HepG2 (cell line): Measurements from ENCODE around the gene KLRD1. TPM values are rescaled to one million over a fixed set of nuclear protein-coding genes. Genes with fewer than 3 reads are reported as not detected.
A peak's percentile ranks its signal among the peaks of the same experiment; 100 is the strongest.
"Not testable (repeated sequence)": the region's sequence is repeated elsewhere in the genome, so short reads cannot be mapped to it uniquely, and the experiment has no call there.

ENCODE experiments used
- ATAC-seq: fragments of 200-7000 bp; cut with Tn5 transposase; 3 replicates; pipeline ENCODE4 v1.9.1; 2020; ENCODE audit warnings: mild to moderate bottlenecking, moderate library complexity
- BruUV-seq: library from RNA; stranded (reverse); fragments of 400-500 nt; replicated peaks from 2 replicates; lab custom pipeline; 2021; lab: Mats Ljungman, UMichigan
- CTCF ChIA-PET: fragments of 300-600 bp; formaldehyde crosslinking; extraction: SDS; loops from one replicate; lab custom pipeline; 2021; ENCODE audit warnings: low total read pairs, inconsistent platforms, low intra/inter-chr PET ratio; lab: Yijun Ruan, JAX
- POLR2A ChIA-PET: fragments of 350-600 bp; sonication (Branson Sonifier 250); formaldehyde crosslinking; loops from one replicate; lab custom pipeline; 2020; ENCODE audit warnings: antibody characterized with exemption, inconsistent platforms; lab: Yijun Ruan, JAX
- DNase-seq: peaks from one replicate; pipeline ENCODE4 v3.0.0-alpha.2; 2015; ENCODE audit warnings: low spot score
- FAIRE-seq: peaks from 3 replicates; lab custom pipeline; 2011; peaks lifted over from hg19 to GRCh38; lab: Jason Lieb, UNC
- H2AFZ ChIP-seq: one replicate; pipeline ENCODE4 v1.6.1; 2011; ENCODE audit warnings: low read length, inconsistent platforms
- H3K27ac ChIP-seq: fragments of 300-600 bp; 3 replicates; pipeline ENCODE4 v1.8.0; 2011; ENCODE audit warnings: mixed run types, mild to moderate bottlenecking, mixed read lengths, low read length, inconsistent platforms; ENCODE audit not compliant: insufficient read depth; ENCODE audit errors: extremely low read length
- H3K27me3 ChIP-seq, 2 experiments: fragments of 200-600 bp in 1 of 2; 2 replicates in 1 of 2; 3 replicates in 1 of 2; pipeline versions ENCODE4 v1.6.0 to v1.8.0; 2011; ENCODE audit warnings: low read length in 2 of 2, mild to moderate bottlenecking in 2 of 2, moderate library complexity in 2 of 2, inconsistent platforms in 1 of 2; ENCODE audit not compliant: insufficient read depth in 2 of 2, control insufficient read depth in 1 of 2
- H3K36me3 ChIP-seq, 2 experiments: fragments of 200-600 bp in 1 of 2; replicated peaks in 1 of 2; 2 replicates in 1 of 2; 3 replicates in 1 of 2; pipeline versions ENCODE4 v1.5.1 to v1.8.0; 2011; ENCODE audit warnings: low read length in 2 of 2, inconsistent platforms in 1 of 2; ENCODE audit not compliant: insufficient read depth in 2 of 2, control insufficient read depth in 1 of 2
- H3K4me1 ChIP-seq: 2 replicates; pipeline ENCODE4 v1.5.1; 2012; ENCODE audit warnings: low read length, inconsistent platforms; ENCODE audit not compliant: insufficient read depth
- H3K4me2 ChIP-seq: 2 replicates; pipeline ENCODE4 v1.6.0; 2011; ENCODE audit warnings: low read depth, low read length, inconsistent platforms
- H3K4me3 ChIP-seq, 3 experiments: fragments of 200-600 bp in 1 of 3; sonication (generic), shearing (Covaris generic) in 1 of 3; replicated peaks in 1 of 3; 2 replicates each; pipeline ENCODE4 v1.5.1; 2011 to 2016; ENCODE audit warnings: low read length in 3 of 3, inconsistent platforms in 2 of 3, low read depth in 2 of 3, mild to moderate bottlenecking in 2 of 3, control low read depth in 1 of 3, mixed read lengths in 1 of 3; ENCODE audit not compliant: insufficient read depth in 1 of 3
- H3K79me2 ChIP-seq: one replicate; pipeline ENCODE4 v1.6.1; 2011; ENCODE audit warnings: low read length, inconsistent platforms; ENCODE audit not compliant: insufficient read depth
- H3K9ac ChIP-seq: 2 replicates; pipeline ENCODE4 v1.6.0; 2011; ENCODE audit warnings: mild to moderate bottlenecking, low read depth, low read length, inconsistent platforms; ENCODE audit not compliant: insufficient read depth
- H3K9me3 ChIP-seq: 2 replicates; pipeline ENCODE4 v1.5.1; 2012; ENCODE audit warnings: mild to moderate bottlenecking, low read length
- H4K20me1 ChIP-seq: 2 replicates; pipeline ENCODE4 v1.6.0; 2011; ENCODE audit warnings: inconsistent platforms, mild to moderate bottlenecking, low read length, moderate library complexity; ENCODE audit not compliant: insufficient read depth
- TAF1 ChIP-seq: sonication (generic); formaldehyde crosslinking; IDR thresholded peaks from 2 replicates; pipeline ENCODE4 v1.4.0; 2020; ENCODE audit warnings: missing genetic modification reagents
- ZNF7 ChIP-seq: IDR thresholded peaks from 2 replicates; pipeline ENCODE4 v1.6.1; 2016; ENCODE audit warnings: missing biosample characterization, missing genetic modification reagents
- WGBS: methylation state at CpG from one replicate; pipeline ENCODE4 v1.1.6; 2017; ENCODE audit warnings: low lambda C conversion rate; 5-methylcytosine and 5-hydroxymethylcytosine counted together
- in situ Hi-C: cut with HindIII; loops from 2 replicates; pipeline ENCODE4 v1.10.0; 2017; ENCODE audit warnings: low pct_unique_long_range_greater_than_20kb; ENCODE audit not compliant: extremely low pct_ligation_motif_present
- intact Hi-C: fragments of 100-400 bp; cut with micrococcal nuclease; formaldehyde crosslinking; loops from one replicate; pipeline ENCODE4 v1.10.0; 2022; ENCODE audit not compliant: unreplicated experiment
- polyA plus RNA-seq, 8 experiments: library from polyadenylated mRNA; depleted of rRNA in 3 of 8; stranded (reverse) in 7 of 8; unstranded in 1 of 8; fragments of >200 nt; fragmentation: Illumina TruSeq in 4 of 8; extraction: Trizol in 4 of 8; gene quantifications; 2 replicates each; pipeline versions ENCODE4 v1.2.1 to v1.2.3, GENCODE V29; 2011 to 2016; ENCODE audit warnings: low read depth in 4 of 8, missing spikeins in 1 of 8, mixed read lengths in 1 of 8; ENCODE audit not compliant: insufficient read depth in 1 of 8
- total RNA-seq, 5 experiments: library from RNA; depleted of rRNA; stranded (reverse); fragments of >200 nt; fragmentation: Illumina TruSeq; extraction: Trizol; gene quantifications; 2 replicates each; pipeline ENCODE4 v1.2.3, GENCODE V29; 2016; ENCODE audit warnings: low read depth in 1 of 5

KLRD1 gene
- total and polyA plus RNA-seq, 2 of the 13 experiments (the other 11 are each of a cell fraction or from before 2014, with no cell fraction given): 0.01 TPM; not detected in 1

GRCh38 chr12:10341892-10342509 lies 34.3 kb downstream of the KLRD1 start:
- no peak for DNase-seq
- no peaks in the 10 kb centered on the region for H3K9me3 ChIP-seq
- H3K9ac ChIP-seq: no peak overlapping the region
- POLR2A ChIA-PET: no interaction called here
- H3K27ac ChIP-seq: no peak overlapping the region
- no peak for FAIRE-seq
- in situ Hi-C loops: no loop called here
- H3K4me1 ChIP-seq: no peaks in the 10 kb centered on the region
- WGBS: 96% methylated on average over 1 of the region's 1 CpG
- no peak overlapping the region for H3K4me2 ChIP-seq
- TF ChIP-seq TAF1 (CRISPR knock-in tag) (no peak), ZNF7 (peak; percentile 37; the same call in 1 of the 2 replicates)
- no peak overlapping the region for H2AFZ ChIP-seq
- no TSS peak for BruUV-seq
- H3K4me3 ChIP-seq: no peak overlapping the region
- no peaks in the 10 kb centered on the region; a peak in 1 of 5 replicates for H3K27me3 ChIP-seq
- ATAC-seq: no peak
- H3K79me2 ChIP-seq: no peaks in the 10 kb centered on the region
- H3K36me3 ChIP-seq: no peaks in the 10 kb centered on the region
- H4K20me1 ChIP-seq: no peaks in the 10 kb centered on the region
- CTCF ChIA-PET: no interaction called here
- intact Hi-C loops: no loop called here

GRCh38 chr12:10351457-10351856 lies 43.8 kb downstream of the KLRD1 start:
- H4K20me1 ChIP-seq, H3K4me2 ChIP-seq, H3K27ac ChIP-seq, BruUV-seq, CTCF ChIA-PET, in situ Hi-C loops, ATAC-seq, H3K27me3 ChIP-seq, H3K4me3 ChIP-seq, H3K9me3 ChIP-seq, H3K9ac ChIP-seq, H2AFZ ChIP-seq, FAIRE-seq, H3K79me2 ChIP-seq, H3K4me1 ChIP-seq, H3K36me3 ChIP-seq, DNase-seq, intact Hi-C loops, POLR2A ChIA-PET: not testable (repeated sequence)
- WGBS: 10% methylated on average over 3 of the region's 3 CpGs
